DMS114 treated with DMSO at 0.1 percent for 48 hours (cell line): ENCODE measurements around the gene UBIAD1.

Experiments
- DNase-seq: peaks from one replicate; lab custom pipeline; 2025; ENCODE audit not compliant: unreplicated experiment; lab: John Stamatoyannopoulos, UW

The UBIAD1 gene

DNA sequence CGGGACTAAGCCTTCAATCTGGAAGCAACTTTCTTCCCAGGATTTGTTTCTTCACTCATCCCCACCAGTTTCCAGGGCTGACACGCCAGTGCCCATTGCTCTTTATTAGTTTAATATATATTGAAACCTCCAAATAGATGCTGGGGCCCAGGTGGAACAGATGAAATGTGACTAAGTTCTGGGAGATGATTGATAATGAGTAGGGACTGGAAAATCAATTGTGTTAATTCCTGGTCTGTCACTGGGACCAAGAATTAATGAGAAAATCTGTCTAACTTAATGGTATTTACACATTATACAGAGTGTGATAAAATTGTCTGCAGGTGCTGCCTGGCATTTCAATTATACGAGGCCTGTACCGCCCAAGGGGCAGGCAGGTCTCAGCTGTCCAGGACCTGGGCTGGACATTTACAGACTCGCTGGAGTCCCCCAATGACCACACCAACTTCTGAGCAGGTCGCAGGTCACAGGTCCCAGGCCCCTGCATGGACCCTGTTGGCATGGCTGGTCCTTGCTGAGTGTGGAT is 35.8 kb downstream of the UBIAD1 start:
- DNase-seq: no peak

DNA sequence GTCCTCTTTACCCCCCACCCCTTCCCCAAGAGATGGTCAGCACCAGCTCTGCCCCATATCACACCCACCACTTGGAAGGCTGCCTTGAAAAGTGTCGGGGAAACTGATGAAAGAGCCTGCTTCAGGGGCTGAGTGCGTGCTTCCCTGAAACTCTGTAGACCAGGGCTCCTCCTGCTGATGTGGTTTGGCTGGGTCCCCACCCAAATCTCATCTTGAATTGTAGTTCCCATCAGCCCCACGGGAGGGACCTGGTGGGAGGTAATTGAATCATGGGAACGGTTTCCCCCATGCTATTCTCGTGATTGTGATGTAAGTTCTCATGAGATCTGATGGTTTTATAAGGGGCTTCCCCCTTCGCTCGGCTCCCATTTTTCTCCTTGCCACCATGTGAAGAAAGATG is 36.4 kb downstream of the UBIAD1 start:
- no peak for DNase-seq

- no peak for DNase-seq
Measured at GRCh38 chr1:11311816-11312755, 39.1 kb downstream of the UBIAD1 start.

DNA sequence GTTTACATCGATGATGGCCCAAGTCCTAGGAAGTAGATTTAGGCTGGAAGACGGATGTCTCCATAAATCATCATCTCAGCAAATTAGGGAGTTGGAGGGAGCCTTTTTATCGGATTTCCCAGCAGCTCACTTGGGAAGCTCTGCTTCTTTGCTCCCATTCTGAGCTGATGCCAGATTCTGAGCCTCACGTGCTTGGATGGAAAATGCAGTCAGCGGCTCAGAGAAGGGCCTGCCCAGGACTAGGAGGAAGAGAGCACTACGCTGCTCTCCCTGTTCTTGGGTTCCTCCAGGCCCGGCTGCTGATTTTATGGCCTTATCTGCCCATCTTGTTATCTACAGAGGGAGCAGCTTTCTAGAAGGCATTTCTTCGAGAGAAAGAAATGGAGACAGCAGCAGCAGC is 42.0 kb downstream of the UBIAD1 start:
- no peak for DNase-seq

DNA sequence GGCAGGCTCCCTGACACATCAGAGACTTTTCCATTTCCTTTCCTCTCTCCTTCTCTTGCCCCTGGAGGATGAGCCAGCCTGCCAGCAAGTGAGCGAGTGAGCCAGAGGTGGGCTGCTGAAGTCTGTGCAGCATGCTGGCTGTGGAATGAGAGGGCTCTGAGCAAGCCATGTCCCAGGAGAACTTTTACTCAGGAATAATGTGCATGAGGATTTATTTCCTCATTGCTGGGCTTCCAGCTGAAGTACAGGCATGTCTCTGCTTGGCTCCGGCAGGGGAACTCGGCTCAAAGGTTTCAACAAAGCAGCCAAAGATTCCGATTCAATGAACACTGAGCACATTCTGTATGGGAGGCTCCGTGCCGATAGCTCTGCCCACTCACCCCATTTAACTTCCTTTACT is 43.7 kb downstream of the UBIAD1 start:
- no peak for DNase-seq

- DNase-seq: no peak
Measured at GRCh38 chr1:11318982-11319381, 46.0 kb downstream of the UBIAD1 start.

- no peak for DNase-seq
Measured at GRCh38 chr1:11320153-11320936, 47.3 kb downstream of the UBIAD1 start.

DNA sequence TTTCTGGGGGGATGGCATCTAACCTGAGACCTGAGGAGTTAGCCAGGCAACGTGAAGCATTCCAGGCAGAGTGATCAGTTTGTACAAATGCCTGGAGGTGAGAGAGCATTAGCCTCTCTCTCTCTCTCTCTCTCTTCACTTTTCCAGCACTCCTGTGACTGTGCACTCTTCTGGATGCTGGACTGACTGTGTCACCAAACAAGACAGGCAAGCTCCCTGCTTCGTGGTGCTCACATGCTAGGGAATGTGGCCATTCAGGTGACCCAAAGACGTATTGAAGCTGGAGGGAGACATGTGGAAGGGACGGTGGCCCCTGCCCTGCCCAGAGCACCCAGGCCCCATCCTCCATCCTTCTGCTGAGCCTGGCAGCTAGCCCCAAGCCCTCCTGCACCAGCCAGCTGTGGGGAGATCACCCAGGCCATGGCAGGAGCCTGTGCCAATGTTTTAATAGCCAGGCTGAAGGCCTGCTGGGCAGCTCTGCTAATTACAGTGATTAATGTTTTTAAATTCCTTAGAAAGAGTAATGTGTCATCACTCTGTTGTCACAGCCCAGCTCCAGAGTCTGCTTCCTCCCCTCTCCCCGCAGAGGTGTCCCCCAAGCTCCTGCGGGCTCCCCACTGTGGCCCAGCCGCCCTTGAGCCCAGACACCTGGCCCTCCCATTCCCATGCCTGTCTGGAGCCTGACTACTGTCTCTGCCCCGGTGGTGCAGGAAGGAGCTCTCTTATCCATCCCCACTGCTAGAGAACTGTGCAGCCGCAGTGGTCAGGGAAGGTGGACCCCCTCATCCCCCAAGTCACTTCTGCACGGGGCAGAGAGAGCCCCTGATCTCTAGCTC is 48.9 kb downstream of the UBIAD1 start:
- no peak for DNase-seq

- DNase-seq: no peak
Measured at GRCh38 chr1:11324567-11325165, 51.7 kb downstream of the UBIAD1 start.

GRCh38 chr1:11326070-11326469 is 53.1 kb downstream of the UBIAD1 start:
- no peak for DNase-seq

DNA sequence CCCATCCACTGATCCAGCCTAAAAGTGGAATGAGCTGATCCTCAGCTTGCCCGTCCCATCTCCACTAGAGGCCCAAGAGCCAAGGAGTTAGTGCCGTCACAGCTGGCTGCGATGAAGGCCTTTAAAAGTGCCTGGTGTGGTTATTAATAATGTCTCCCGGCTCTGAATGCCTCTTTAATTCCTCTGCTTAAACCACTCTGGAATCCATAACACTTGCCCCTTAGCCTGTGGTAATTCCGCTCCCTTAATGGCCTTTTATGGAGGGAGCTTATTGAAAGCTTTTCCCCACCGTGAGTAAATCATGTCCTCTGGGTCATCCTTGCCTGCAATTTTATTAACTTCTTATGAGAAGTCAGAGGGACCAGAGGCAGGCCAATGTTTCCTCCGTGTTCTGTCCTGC is 55.4 kb downstream of the UBIAD1 start:
- no peak for DNase-seq

DNA sequence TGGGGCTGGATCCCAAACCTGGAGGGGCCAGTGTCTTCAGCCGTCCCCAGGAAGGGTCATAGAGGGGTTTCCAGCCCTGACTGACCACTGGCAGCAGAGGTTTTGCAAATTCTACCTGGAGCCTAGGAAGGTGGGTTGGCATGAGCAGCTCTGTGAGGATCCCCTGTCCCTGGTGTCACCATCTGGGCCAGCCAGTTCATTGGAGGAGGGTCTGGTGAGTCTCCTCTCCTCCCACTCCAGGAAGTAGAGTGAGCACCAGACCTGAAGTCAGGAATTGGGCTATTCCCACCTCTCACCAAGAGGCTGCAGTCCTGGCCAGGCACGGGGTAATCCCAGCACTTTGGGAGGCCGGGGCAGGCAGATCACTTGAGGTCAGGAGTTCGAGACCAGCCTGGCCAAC is 57.4 kb downstream of the UBIAD1 start:
- DNase-seq: no peak

- no peak for DNase-seq
Measured at GRCh38 chr1:11331036-11331944, 58.3 kb downstream of the UBIAD1 start.

GRCh38 chr1:11331945-11332546 is 59.0 kb downstream of the UBIAD1 start:
- DNase-seq: no peak

DNA sequence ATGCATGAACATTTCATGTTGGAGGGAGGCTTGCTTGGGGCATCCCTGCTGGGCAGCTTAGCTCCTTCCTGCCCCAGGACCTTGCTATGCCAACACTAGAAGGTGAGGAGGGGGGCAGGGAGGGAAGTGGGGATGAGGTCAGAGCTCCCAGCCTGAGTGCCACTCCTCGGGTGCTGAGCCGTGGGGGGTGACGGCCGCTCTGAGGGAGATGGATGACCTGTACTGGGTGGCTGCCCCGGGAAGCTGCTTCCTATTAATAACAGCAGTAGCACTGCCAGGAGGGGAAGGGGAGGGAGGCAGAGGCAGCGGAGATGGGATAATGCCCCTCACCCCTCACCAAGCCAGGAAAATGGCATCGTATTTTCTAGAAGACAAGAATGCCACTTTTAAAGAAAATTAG is 60.6 kb downstream of the UBIAD1 start:
- no peak for DNase-seq

- no peak for DNase-seq
Measured at GRCh38 chr1:11334261-11334804, 61.3 kb downstream of the UBIAD1 start.

GRCh38 chr1:11334821-11335220 is 61.8 kb downstream of the UBIAD1 start:
- no peak for DNase-seq

DNA sequence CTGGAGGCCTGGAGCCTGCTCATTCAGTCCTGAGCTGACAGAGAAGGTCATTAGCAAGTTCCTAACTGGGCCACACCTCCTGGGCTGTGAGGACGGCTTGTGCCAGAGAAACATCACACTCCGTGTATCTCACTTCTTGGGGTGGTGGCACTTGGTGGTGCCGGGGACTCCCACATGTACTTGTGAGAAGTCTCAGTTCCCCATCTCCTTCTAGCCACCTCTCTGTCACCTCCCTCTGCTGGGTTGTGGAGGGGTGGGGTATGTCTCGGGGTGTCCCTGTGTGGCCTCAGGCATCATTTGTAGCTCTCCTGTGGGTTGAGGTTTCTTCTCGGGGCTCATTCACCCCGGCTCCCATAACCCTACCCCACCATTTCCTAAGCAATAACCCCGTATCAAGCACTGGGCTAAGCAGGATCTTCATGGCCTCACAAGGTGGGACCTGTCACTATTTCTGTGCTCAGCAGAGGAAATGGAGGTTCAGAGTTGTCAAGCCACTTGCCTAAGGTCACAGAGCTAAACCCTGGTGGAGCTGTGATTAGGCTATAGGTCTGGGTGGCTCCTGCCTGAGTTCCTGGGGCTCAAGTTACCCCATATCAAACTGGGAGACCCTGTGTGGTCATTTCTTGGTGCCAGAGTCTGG is 62.5 kb downstream of the UBIAD1 start:
- no peak for DNase-seq
